ENCODE data around the gene OCEL1.

GRCh38 chr19:17214508-17215126 lies 11.4 kb upstream of the OCEL1 start:
- TF ChIP-seq EZH2 (IDR thresholded peaks at IDR 0.05; ENCODE audit: borderline replicate concordance, insufficient read depth, low read length, poor library complexity, severe bottlenecking) (no peak), CTCF (IDR thresholded peaks at IDR 0.05; ENCODE audit: poor library complexity, severe bottlenecking) (no peak), REST (IDR thresholded peaks at IDR 0.05; ENCODE audit: borderline replicate concordance) (no peak), POLR2AphosphoS5 (IDR thresholded peaks at IDR 0.05) (no peak), SMC3 (conservative IDR thresholded peaks at IDR 0.05; ENCODE audit: poor library complexity) (no peak), RAD21 (conservative IDR thresholded peaks at IDR 0.05) (no peak)
